Measurements from ENCODE around the gene CCDC138. TPM values are rescaled to one million over a fixed set of nuclear protein-coding genes. Genes with fewer than 3 reads are reported as not detected.
A peak's percentile ranks its signal among the peaks of the same experiment; 100 is the strongest.

The CCDC138 gene
- total RNA-seq, 2 donors from 2014 or later: 29.7 to 30.2 TPM

GRCh38 chr2:108855194-108855593, 68.6 kb downstream of the CCDC138 start:
- Mint-ChIP-seq H3K27me3 (ENCODE audit: insufficient read depth) (no peaks in the 10 kb centered on the region), H3K4me1 (no peaks in the 10 kb centered on the region), H3K36me3 (ENCODE audit: low read depth) (peaks cover 52% of the 10 kb centered on the region), H3K27ac (no peak overlapping the region), H3K9me3 (no peaks in the 10 kb centered on the region), H3K4me3 (no peak overlapping the region)
- Histone ChIP-seq H3K4me3 (ENCODE audit: low read length) (no peak overlapping the region), H3K36me3 (ENCODE audit: control insufficient read depth, insufficient read depth, low read length) (peaks cover 23% of the 10 kb centered on the region), H3K27ac (ENCODE audit: low read depth, low read length) (no peak overlapping the region), H3K9me3 (ENCODE audit: control insufficient read depth, low read length) (peaks cover 7% of the 10 kb centered on the region), H3K4me1 (ENCODE audit: control insufficient read depth, insufficient read depth, low read length) (no peaks in the 10 kb centered on the region), H3K9ac (ENCODE audit: extremely low read depth, low read length, poor library complexity, severe bottlenecking) (no peak overlapping the region), H3K27me3 (ENCODE audit: control insufficient read depth, insufficient read depth, low read length, poor library complexity, severe bottlenecking) (no peaks in the 10 kb centered on the region)
- no peak for DNase-seq
- WGBS, 2 experiments (ENCODE audit: insufficient coverage in 1 of 2, insufficient read length in 1 of 2): 90% methylated on average over 1 of the region's 1 CpG; no CpG with 5 or more reads in 1 of the 2 experiments
- TF ChIP-seq, protein P1, sequence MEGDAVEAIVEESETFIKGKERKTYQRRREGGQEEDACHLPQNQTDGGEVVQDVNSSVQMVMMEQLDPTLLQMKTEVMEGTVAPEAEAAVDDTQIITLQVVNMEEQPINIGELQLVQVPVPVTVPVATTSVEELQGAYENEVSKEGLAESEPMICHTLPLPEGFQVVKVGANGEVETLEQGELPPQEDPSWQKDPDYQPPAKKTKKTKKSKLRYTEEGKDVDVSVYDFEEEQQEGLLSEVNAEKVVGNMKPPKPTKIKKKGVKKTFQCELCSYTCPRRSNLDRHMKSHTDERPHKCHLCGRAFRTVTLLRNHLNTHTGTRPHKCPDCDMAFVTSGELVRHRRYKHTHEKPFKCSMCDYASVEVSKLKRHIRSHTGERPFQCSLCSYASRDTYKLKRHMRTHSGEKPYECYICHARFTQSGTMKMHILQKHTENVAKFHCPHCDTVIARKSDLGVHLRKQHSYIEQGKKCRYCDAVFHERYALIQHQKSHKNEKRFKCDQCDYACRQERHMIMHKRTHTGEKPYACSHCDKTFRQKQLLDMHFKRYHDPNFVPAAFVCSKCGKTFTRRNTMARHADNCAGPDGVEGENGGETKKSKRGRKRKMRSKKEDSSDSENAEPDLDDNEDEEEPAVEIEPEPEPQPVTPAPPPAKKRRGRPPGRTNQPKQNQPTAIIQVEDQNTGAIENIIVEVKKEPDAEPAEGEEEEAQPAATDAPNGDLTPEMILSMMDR (conservative IDR thresholded peaks at IDR 0.05): peak; percentile 32

GRCh38 chr2:108858894-108859293, 72.3 kb downstream of the CCDC138 start:
- Histone ChIP-seq H3K4me3 (ENCODE audit: low read length) (no peak overlapping the region), H3K27ac (ENCODE audit: low read depth, low read length) (no peak overlapping the region), H3K36me3 (ENCODE audit: control insufficient read depth, insufficient read depth, low read length) (peaks cover 14% of the 10 kb centered on the region), H3K9ac (ENCODE audit: extremely low read depth, low read length, poor library complexity, severe bottlenecking) (no peak overlapping the region), H3K9me3 (ENCODE audit: control insufficient read depth, low read length) (no peaks in the 10 kb centered on the region), H3K27me3 (ENCODE audit: control insufficient read depth, insufficient read depth, low read length, poor library complexity, severe bottlenecking) (no peaks in the 10 kb centered on the region), H3K4me1 (ENCODE audit: control insufficient read depth, insufficient read depth, low read length) (no peaks in the 10 kb centered on the region)
- Mint-ChIP-seq H3K36me3 (ENCODE audit: low read depth) (peaks cover 32% of the 10 kb centered on the region), H3K4me3 (no peak overlapping the region), H3K27ac (no peak overlapping the region), H3K9me3 (no peaks in the 10 kb centered on the region), H3K4me1 (no peaks in the 10 kb centered on the region), H3K27me3 (ENCODE audit: insufficient read depth) (no peaks in the 10 kb centered on the region)
- no peak for DNase-seq
- 87 to 93% methylated on average over 3 of the region's 3 CpGs for WGBS, 2 experiments (ENCODE audit: insufficient coverage in 1 of 2, insufficient read length in 1 of 2)
- TF ChIP-seq, protein P1 (conservative IDR thresholded peaks at IDR 0.05): no peak

- Histone ChIP-seq H3K36me3 (ENCODE audit: control insufficient read depth, insufficient read depth, low read length) (peaks cover 48% of the 10 kb centered on the region), H3K9me3 (ENCODE audit: control insufficient read depth, low read length) (peaks cover 22% of the 10 kb centered on the region), H3K4me3 (ENCODE audit: low read length) (no peak overlapping the region), H3K27me3 (ENCODE audit: control insufficient read depth, insufficient read depth, low read length, poor library complexity, severe bottlenecking) (no peaks in the 10 kb centered on the region), H3K4me1 (ENCODE audit: control insufficient read depth, insufficient read depth, low read length) (no peaks in the 10 kb centered on the region), H3K9ac (ENCODE audit: extremely low read depth, low read length, poor library complexity, severe bottlenecking) (no peak overlapping the region), H3K27ac (ENCODE audit: low read depth, low read length) (no peak overlapping the region)
- Mint-ChIP-seq H3K4me3 (no peak overlapping the region), H3K27me3 (ENCODE audit: insufficient read depth) (no peaks in the 10 kb centered on the region), H3K9me3 (peaks cover 9% of the 10 kb centered on the region), H3K27ac (no peak overlapping the region), H3K36me3 (ENCODE audit: low read depth) (peaks cover 44% of the 10 kb centered on the region), H3K4me1 (no peaks in the 10 kb centered on the region)
- TF ChIP-seq, protein P1 (conservative IDR thresholded peaks at IDR 0.05): no peak
- no peak for DNase-seq
Measured at GRCh38 chr2:108866041-108866440, 79.5 kb downstream of the CCDC138 start.
